IMR-90 (cell line): Measurements from ENCODE around the gene RXFP4. TPM values are rescaled to one million over a fixed set of nuclear protein-coding genes. Genes with fewer than 3 reads are reported as not detected.

Experiments used
- ATAC-seq: fragments of 200-7000 bp; cut with Tn5 transposase; 2 replicates; pipeline ENCODE4 v1.9.1; 2020; ENCODE audit warnings: low read depth, mild to moderate bottlenecking, moderate library complexity
- BruUV-seq: library from RNA; stranded (reverse); fragments of 400-500 nt; replicated peaks from 2 replicates; lab custom pipeline; 2021; lab: Mats Ljungman, UMichigan
- CTCF ChIA-PET: fragments of 300-600 bp; formaldehyde crosslinking; extraction: SDS; loops from one replicate; lab custom pipeline; 2021; ENCODE audit warnings: antibody characterized with exemption; lab: Yijun Ruan, JAX
- POLR2A ChIA-PET: fragments of 300-600 bp; sonication (Branson Sonifier 250); formaldehyde crosslinking; loops from one replicate; lab custom pipeline; 2022; ENCODE audit warnings: antibody characterized with exemption; ENCODE audit not compliant: unreplicated experiment; lab: Charles Lee
- DNase-seq: peaks from one replicate; pipeline ENCODE4 v3.0.0; 2013
- H2AFZ ChIP-seq: replicated peaks from 2 replicates; pipeline ENCODE3; 2013; ENCODE audit warnings: low read length, mild to moderate bottlenecking; ENCODE audit not compliant: poor library complexity
- H2AK5ac ChIP-seq: 2 replicates; pipeline ENCODE4 v1.6.1; 2013; ENCODE audit warnings: low read depth, low read length, inconsistent platforms
- H2AK9ac ChIP-seq: replicated peaks from 2 replicates; pipeline ENCODE3; 2013; ENCODE audit warnings: mild to moderate bottlenecking, low read depth, low read length, moderate library complexity; ENCODE audit not compliant: poor library complexity
- H2BK120ac ChIP-seq: 2 replicates; pipeline ENCODE4 v1.6.1; 2013; ENCODE audit warnings: low read depth, low read length, inconsistent platforms
- H2BK15ac ChIP-seq: 3 replicates; pipeline ENCODE4 v1.6.1; 2013; ENCODE audit warnings: low read depth, low read length, inconsistent platforms
- H2BK20ac ChIP-seq: 2 replicates; pipeline ENCODE4 v1.6.1; 2013; ENCODE audit warnings: low read depth, mild to moderate bottlenecking, inconsistent platforms, low read length, moderate library complexity
- H2BK5ac ChIP-seq: 2 replicates; pipeline ENCODE4 v1.6.1; 2013; ENCODE audit warnings: mild to moderate bottlenecking, low read depth, low read length, inconsistent platforms; ENCODE audit not compliant: poor library complexity, severe bottlenecking
- H3K14ac ChIP-seq: replicated peaks from 2 replicates; pipeline ENCODE4 v1.6.1; 2013; ENCODE audit warnings: low read depth, low read length, inconsistent platforms
- H3K18ac ChIP-seq: 2 replicates; pipeline ENCODE4 v1.6.1; 2013; ENCODE audit warnings: low read depth, low read length, control low read depth
- H3K23ac ChIP-seq: 2 replicates; pipeline ENCODE4 v1.6.1; 2013; ENCODE audit warnings: low read depth, low read length, inconsistent platforms
- H3K27ac ChIP-seq: 2 replicates; pipeline ENCODE4 v1.5.1; 2013; ENCODE audit warnings: mild to moderate bottlenecking, control low read depth, low read length; ENCODE audit not compliant: insufficient read depth
- H3K27me3 ChIP-seq: 2 replicates; pipeline ENCODE4 v1.6.1; 2013; ENCODE audit warnings: low read length; ENCODE audit not compliant: control insufficient read depth, insufficient read depth
- H3K36me3 ChIP-seq: 2 replicates; pipeline ENCODE4 v1.6.1; 2013; ENCODE audit warnings: low read length, mixed read lengths; ENCODE audit not compliant: control insufficient read depth, insufficient read depth
- H3K4ac ChIP-seq: 2 replicates; pipeline ENCODE4 v1.6.1; 2013; ENCODE audit warnings: low read depth, low read length, inconsistent platforms
- H3K4me1 ChIP-seq: 2 replicates; pipeline ENCODE4 v1.6.1; 2013; ENCODE audit warnings: low read length, mixed read lengths; ENCODE audit not compliant: control insufficient read depth, insufficient read depth
- H3K4me2 ChIP-seq: 2 replicates; pipeline ENCODE4 v1.6.1; 2013; ENCODE audit warnings: low read depth, mild to moderate bottlenecking, control low read depth, low read length, moderate library complexity
- H3K4me3 ChIP-seq: 2 replicates; pipeline ENCODE4 v1.5.1; 2013; ENCODE audit warnings: low read depth, mild to moderate bottlenecking, control low read depth, low read length, moderate library complexity; ENCODE audit not compliant: insufficient read depth
- H3K56ac ChIP-seq: 2 replicates; pipeline ENCODE4 v1.6.1; 2013; ENCODE audit warnings: low read length, inconsistent platforms; ENCODE audit not compliant: insufficient read depth; ENCODE audit errors: extremely low read depth
- H3K79me1 ChIP-seq, 2 experiments: 2 replicates each; pipeline ENCODE4 v1.6.1; 2013; ENCODE audit warnings: low read length in 2 of 2, inconsistent platforms in 1 of 2, low read depth in 1 of 2
- H3K9ac ChIP-seq: 2 replicates; pipeline ENCODE4 v1.6.1; 2013; ENCODE audit warnings: low read depth, low read length, control low read depth
- H3K9me1 ChIP-seq: 2 replicates; pipeline ENCODE4 v1.6.1; 2013; ENCODE audit warnings: low read length, inconsistent platforms; ENCODE audit not compliant: insufficient read depth
- H3K9me3 ChIP-seq: 2 replicates; pipeline ENCODE4 v1.6.1; 2013; ENCODE audit warnings: low read length; ENCODE audit not compliant: control insufficient read depth, insufficient read depth
- H4K20me1 ChIP-seq: 2 replicates; pipeline ENCODE4 v1.6.1; 2013; ENCODE audit warnings: low read length, inconsistent platforms; ENCODE audit not compliant: insufficient read depth
- H4K5ac ChIP-seq: 2 replicates; pipeline ENCODE4 v1.6.1; 2013; ENCODE audit warnings: mild to moderate bottlenecking, low read depth, low read length, control low read depth
- H4K8ac ChIP-seq, 2 experiments: 2 replicates each; pipeline ENCODE4 v1.6.1; 2013; ENCODE audit warnings: low read depth in 2 of 2, low read length in 2 of 2, control low read depth in 1 of 2, inconsistent platforms in 1 of 2
- H4K91ac ChIP-seq: 2 replicates; pipeline ENCODE4 v1.6.1; 2013; ENCODE audit warnings: low read depth, low read length, inconsistent platforms; ENCODE audit not compliant: insufficient read depth
- BHLHE40 ChIP-seq: fragments of 150-350 bp; IDR thresholded peaks from 2 replicates; pipeline ENCODE4 v1.6.1; 2016; ENCODE audit warnings: mild to moderate bottlenecking, low read depth, low read length
- CEBPB ChIP-seq: IDR thresholded peaks from 2 replicates; pipeline ENCODE4 v1.6.1; 2012; ENCODE audit warnings: low read depth, low read length, improper control_type of control experiment
- MAZ ChIP-seq: IDR thresholded peaks from 2 replicates; pipeline ENCODE4 v1.6.1; 2012; ENCODE audit warnings: low read depth, mild to moderate bottlenecking, low read length, improper control_type of control experiment, moderate library complexity, borderline replicate concordance
- RAD21 ChIP-seq: IDR thresholded peaks from 2 replicates; pipeline ENCODE4 v1.6.1; 2012; ENCODE audit warnings: low read length, improper control_type of control experiment
- RFX5 ChIP-seq: IDR thresholded peaks from 2 replicates; pipeline ENCODE4 v1.8.0; 2012; ENCODE audit warnings: low read depth, mild to moderate bottlenecking, low read length, moderate library complexity
- SMC3 ChIP-seq: fragments of 150-350 bp; IDR thresholded peaks from 2 replicates; pipeline ENCODE4 v1.6.1; 2016; ENCODE audit warnings: low read depth, mild to moderate bottlenecking, antibody characterized with exemption, low read length, moderate library complexity
- WGBS, 2 experiments: methylation state at CpG; one replicate each; pipeline versions ENCODE4 v1.1.5 to v1.1.7; 2013; ENCODE audit warnings: missing lambda C conversion rate in 2 of 2; ENCODE audit not compliant: insufficient read length in 1 of 2; ENCODE audit errors: extremely low coverage in 2 of 2; 5-methylcytosine and 5-hydroxymethylcytosine counted together
- dilution Hi-C: fragments of 300-500 bp; cut with HindIII; formaldehyde crosslinking; loops from one replicate; pipeline ENCODE4 v1.14.3; 2018; ENCODE audit warnings: low sequenced_read_pairs; ENCODE audit not compliant: unreplicated experiment
- in situ Hi-C: fragments of 300-500 bp; cut with MboI; formaldehyde crosslinking; loops from 3 replicates; pipeline ENCODE4 v1.14.3; 2019; ENCODE audit warnings: low sequenced_read_pairs, inconsistent platforms, mixed read lengths
- intact Hi-C: fragments of 100-400 bp; cut with micrococcal nuclease; formaldehyde crosslinking; loops from 2 replicates; pipeline ENCODE4 v1.10.0; 2022
- polyA plus RNA-seq, 3 experiments: library from polyadenylated mRNA; depleted of rRNA; stranded (reverse); fragments of >200 nt; gene quantifications; 2 replicates each; pipeline ENCODE4 v1.2.3, GENCODE V29; 2012; ENCODE audit warnings: low replicate concordance in 1 of 3
- total RNA-seq: library from RNA; depleted of rRNA; stranded (reverse); fragments of >200 nt; gene quantifications from 2 replicates; pipeline ENCODE4 v1.2.3, GENCODE V29; 2012
- TF ChIP-seq, protein P1 (sequence below): fragments of 150-350 bp; IDR thresholded peaks from 2 replicates; pipeline ENCODE4 v1.6.1; 2017; ENCODE audit warnings: mild to moderate bottlenecking, antibody characterized with exemption, low read length, low read depth

The RXFP4 gene
- total and polyA plus RNA-seq, 2 of the 4 experiments (the other 2 are of a cell fraction) = not detected

DNA sequence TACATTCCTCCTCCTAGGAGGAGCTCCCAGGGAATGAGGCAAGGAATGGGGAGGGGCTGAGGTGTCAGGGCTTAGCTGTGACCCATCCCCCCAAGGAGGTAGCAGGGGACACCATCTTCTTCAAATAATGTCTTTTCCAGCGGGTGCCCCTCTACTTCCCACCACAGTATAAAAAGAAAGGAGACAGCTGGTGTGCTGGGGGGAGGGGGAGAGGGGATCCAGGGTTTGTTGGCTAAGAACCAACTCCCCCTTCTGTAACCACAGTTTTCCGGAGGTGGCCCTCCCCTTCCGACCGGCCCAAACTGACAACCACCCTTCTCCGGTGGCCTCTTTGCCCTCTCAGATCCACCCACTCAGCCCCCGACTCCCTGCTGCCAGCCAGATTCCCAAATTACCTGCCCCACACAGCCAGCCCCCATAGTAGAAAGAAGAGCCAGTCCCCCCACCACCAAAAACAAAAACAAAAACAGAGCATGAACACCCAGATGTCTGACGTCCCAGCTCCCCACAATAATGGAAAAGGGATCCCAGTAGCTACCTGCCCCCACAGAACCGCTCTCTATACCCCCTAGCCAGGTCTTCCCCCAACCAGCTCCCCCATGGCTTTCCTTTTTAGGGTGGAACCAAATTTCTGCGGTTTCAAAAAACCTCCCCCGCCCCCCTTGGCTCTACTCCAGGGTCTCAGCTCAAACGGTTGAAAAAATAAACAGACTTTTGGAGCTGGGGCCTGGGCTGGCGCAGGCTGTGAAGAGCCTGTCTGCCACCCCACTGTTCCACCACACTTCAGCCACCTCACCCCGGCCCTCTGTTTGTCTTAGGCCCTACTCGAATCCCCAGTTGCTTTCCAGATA is 34.8 kb downstream of the RXFP4 start:
- peak overlapping the region; percentile 92 for H3K4ac ChIP-seq
- in situ Hi-C loops = no loop called here
- TF ChIP-seq CEBPB = no peak
- TF ChIP-seq, protein P1, sequence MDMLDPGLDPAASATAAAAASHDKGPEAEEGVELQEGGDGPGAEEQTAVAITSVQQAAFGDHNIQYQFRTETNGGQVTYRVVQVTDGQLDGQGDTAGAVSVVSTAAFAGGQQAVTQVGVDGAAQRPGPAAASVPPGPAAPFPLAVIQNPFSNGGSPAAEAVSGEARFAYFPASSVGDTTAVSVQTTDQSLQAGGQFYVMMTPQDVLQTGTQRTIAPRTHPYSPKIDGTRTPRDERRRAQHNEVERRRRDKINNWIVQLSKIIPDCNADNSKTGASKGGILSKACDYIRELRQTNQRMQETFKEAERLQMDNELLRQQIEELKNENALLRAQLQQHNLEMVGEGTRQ = no peak
- TF ChIP-seq MAZ = no peak
- no peak for TF ChIP-seq SMC3
- TF ChIP-seq BHLHE40 = no peak
- TF ChIP-seq RFX5 = no peak
- TF ChIP-seq RAD21 = no peak
- peak overlapping the region; percentile 70 to 82; a peak in 3 of 4 replicates for H4K8ac ChIP-seq
- H3K18ac ChIP-seq = peak overlapping the region; percentile 91
- no TSS peak for BruUV-seq
- H3K23ac ChIP-seq = peak overlapping the region; percentile 97
- WGBS, 2 experiments = 0% methylated on average over 2 of the region's 14 CpGs; no CpG with 5 or more reads in 1 of the 2 experiments
- peaks cover 17% of the 10 kb centered on the region for H3K36me3 ChIP-seq
- peaks cover 45% of the 10 kb centered on the region for H3K4me1 ChIP-seq
- peak overlapping the region; percentile 79 for H3K56ac ChIP-seq
- H3K14ac ChIP-seq = peak overlapping the region; percentile 94
- H3K9me3 ChIP-seq = no peaks in the 10 kb centered on the region
- H3K4me2 ChIP-seq = peak overlapping the region; percentile 98
- H2BK5ac ChIP-seq = peak overlapping the region; percentile 93
- dilution Hi-C loops = no loop called here
- H4K5ac ChIP-seq = peak overlapping the region; percentile 58
- H4K91ac ChIP-seq = peak overlapping the region; percentile 94
- H3K79me1 ChIP-seq = peaks cover 4 to 77% of the 10 kb centered on the region in 2 experiments; a peak in 3 of 4 replicates
- CTCF ChIA-PET = interaction anchor here (0.7 kb wide), 1 partner anchor 8 kb away, joined by 6 read pairs; no protein-coding TSS in a partner anchor
- H2BK20ac ChIP-seq = 0 out of 2 replicates have a peak overlapping the region, but pooled peaks have one; percentile 9
- peak; percentile 75 for DNase-seq
- H2BK120ac ChIP-seq = peak overlapping the region; percentile 76
- no peaks in the 10 kb centered on the region for H3K27me3 ChIP-seq
- ATAC-seq = peak; percentile 8
- peak overlapping the region; percentile 86 for H2AK5ac ChIP-seq
- peaks cover 63% of the 10 kb centered on the region for H4K20me1 ChIP-seq
- peak overlapping the region; percentile 94 for H3K4me3 ChIP-seq
- peak overlapping the region; percentile 99 for H3K27ac ChIP-seq
- peak overlapping the region; percentile 81; the same call in 1 of the 3 replicates for H2BK15ac ChIP-seq
- peak overlapping the region; percentile 95 for H2AK9ac ChIP-seq
- H3K9ac ChIP-seq = peak overlapping the region; percentile 87
- intact Hi-C loops = loop anchor here (5.0 kb wide), 1 partner anchor 34 kb away; the partner anchor contains the start of gene RXFP4
- POLR2A ChIA-PET = interaction anchor here (0.6 to 1.4 kb wide), 2 partner anchors 9 to 218 kb away, joined by 3 read pairs; partner anchors contain the start of gene SLC25A44
- H2AFZ ChIP-seq = no peak overlapping the region
- peaks cover 43% of the 10 kb centered on the region for H3K9me1 ChIP-seq
